GM13977 (cell line): ENCODE measurements around the gene UBAC2.

ENCODE experiments used
- DNase-seq: peaks from one replicate; pipeline ENCODE4 v3.0.0; 2012; ENCODE audit warnings: low spot score
- CTCF ChIP-seq: IDR thresholded peaks from 2 replicates; pipeline ENCODE4 v1.5.1; 2012; ENCODE audit warnings: mild to moderate bottlenecking, control low read depth; ENCODE audit not compliant: insufficient read depth; ENCODE audit errors: extremely low read depth, missing control alignments
- in situ Hi-C: fragments of 300-500 bp; cut with MboI; formaldehyde crosslinking; loops from one replicate; pipeline ENCODE4 v1.12.0; 2022; ENCODE audit warnings: low sequenced_read_pairs, low pct_unique_long_range_greater_than_20kb, mixed read lengths, inconsistent platforms; ENCODE audit not compliant: unreplicated experiment

The UBAC2 gene

GRCh38 chr13:99417201-99418102 is 216.8 kb downstream of the UBAC2 start:
- no peak for TF ChIP-seq CTCF
- in situ Hi-C loops, result no loop called here
- no peak for DNase-seq

- in situ Hi-C loops, result no loop called here
- TF ChIP-seq CTCF, result no peak
- no peak for DNase-seq
These were observed 217.6 kb downstream of the UBAC2 start for GRCh38 chr13:99418103-99418842.

GRCh38 chr13:99418843-99419140 is 218.1 kb downstream of the UBAC2 start:
- no peak for DNase-seq
- TF ChIP-seq CTCF, result no peak
- in situ Hi-C loops, result no loop called here

- in situ Hi-C loops, result no loop called here
- no peak for DNase-seq
- no peak for TF ChIP-seq CTCF
These were observed 219.1 kb downstream of the UBAC2 start for GRCh38 chr13:99419591-99420243.

- no peak for DNase-seq
- in situ Hi-C loops, result no loop called here
- TF ChIP-seq CTCF, result no peak
These were observed 220.6 kb downstream of the UBAC2 start for GRCh38 chr13:99421271-99421670.

- in situ Hi-C loops, result no loop called here
- DNase-seq, result no peak
- no peak for TF ChIP-seq CTCF
These were observed 221.3 kb downstream of the UBAC2 start for GRCh38 chr13:99421758-99422585.
